GM21717 (cell line): ENCODE measurements around the gene ACTR6.

Experiments
- ATAC-seq: cut with Tn5 transposase; IDR thresholded peaks from one replicate; pipeline ENCODE4 v1.9.1; 2021; ENCODE audit warnings: mild to moderate bottlenecking, moderate library complexity; ENCODE audit not compliant: unreplicated experiment

ACTR6 gene

GRCh38 chr12:100265732-100266584 lies 65.3 kb downstream of the ACTR6 start:
- peak; percentile 15 for ATAC-seq

- peak; percentile 92 for ATAC-seq
Measured at GRCh38 chr12:100266585-100266834, 65.9 kb downstream of the ACTR6 start.

GRCh38 chr12:100266835-100267602 lies 66.4 kb downstream of the ACTR6 start, which contains the start of the genes DEPDC4 and SCYL2:
Gene DEPDC4, minus strand, starts transcription at chr12:100267079. Its CDS starts 3 bp downstream, at chr12:100267076.
Gene SCYL2, plus strand, starts transcription at chr12:100267177. Its CDS starts 15,794 bp downstream, at chr12:100282971.
- ATAC-seq: peak; percentile 91

GRCh38 chr12:100267603-100268281 lies 67.1 kb downstream of the ACTR6 start:
- peak; percentile 4 for ATAC-seq

GRCh38 chr12:100268835-100269564 lies 68.4 kb downstream of the ACTR6 start:
- ATAC-seq: no peak

- ATAC-seq: no peak
Measured at GRCh38 chr12:100273782-100274181, 73.2 kb downstream of the ACTR6 start.
